GM18498 (cell line): ENCODE results near the gene B3GALT5.

Experiments used
- ATAC-seq: cut with Tn5 transposase; IDR thresholded peaks from one replicate; pipeline ENCODE4 v1.9.1; 2021; ENCODE audit warnings: mild to moderate bottlenecking, moderate library complexity; ENCODE audit not compliant: unreplicated experiment

Gene B3GALT5

GRCh38 chr21:39602793-39603192 is 9.9 kb upstream of the B3GALT5 start:
- ATAC-seq = no peak

- ATAC-seq = no peak
Measured at GRCh38 chr21:39604951-39605350, 7.8 kb upstream of the B3GALT5 start.

- no peak for ATAC-seq
Measured at GRCh38 chr21:39610703-39611102, 2.0 kb upstream of the B3GALT5 start.

- ATAC-seq = no peak
Measured at GRCh38 chr21:39611551-39612190, 1.1 kb upstream of the B3GALT5 start.

GRCh38 chr21:39613041-39613934 is 548 bp downstream of the B3GALT5 start:
- no peak for ATAC-seq

GRCh38 chr21:39616211-39616772 is 3.6 kb downstream of the B3GALT5 start:
- ATAC-seq = no peak

- ATAC-seq = no peak
Measured at GRCh38 chr21:39620856-39621255, 8.1 kb downstream of the B3GALT5 start.

- no peak for ATAC-seq
Measured at GRCh38 chr21:39625211-39625895, 12.6 kb downstream of the B3GALT5 start.

GRCh38 chr21:39628385-39628784 is 15.6 kb downstream of the B3GALT5 start:
- ATAC-seq = no peak

GRCh38 chr21:39630191-39630591 is 17.5 kb downstream of the B3GALT5 start:
- no peak for ATAC-seq

GRCh38 chr21:39630827-39631226 is 18.1 kb downstream of the B3GALT5 start:
- no peak for ATAC-seq

GRCh38 chr21:39631842-39632562 is 19.3 kb downstream of the B3GALT5 start:
- no peak for ATAC-seq

GRCh38 chr21:39632796-39633442 is 20.2 kb downstream of the B3GALT5 start:
- no peak for ATAC-seq

- ATAC-seq = no peak
Measured at GRCh38 chr21:39633770-39634181, 21.0 kb downstream of the B3GALT5 start.

GRCh38 chr21:39634507-39634906 is 21.8 kb downstream of the B3GALT5 start:
- ATAC-seq = no peak

GRCh38 chr21:39637197-39637970 is 24.6 kb downstream of the B3GALT5 start:
- no peak for ATAC-seq

- no peak for ATAC-seq
Measured at GRCh38 chr21:39637971-39638240, 25.2 kb downstream of the B3GALT5 start.

- ATAC-seq = no peak
Measured at GRCh38 chr21:39638281-39638680, 25.5 kb downstream of the B3GALT5 start.

GRCh38 chr21:39640754-39641153 is 28.0 kb downstream of the B3GALT5 start:
- no peak for ATAC-seq
